Amygdala (tissue), 56 donors: ENCODE results near the gene NPPB.

Source experiments
- DNase-seq, 56 donors: peaks; one replicate each; lab custom pipeline; 2025; lab: John Stamatoyannopoulos, UW

Gene NPPB

DNA sequence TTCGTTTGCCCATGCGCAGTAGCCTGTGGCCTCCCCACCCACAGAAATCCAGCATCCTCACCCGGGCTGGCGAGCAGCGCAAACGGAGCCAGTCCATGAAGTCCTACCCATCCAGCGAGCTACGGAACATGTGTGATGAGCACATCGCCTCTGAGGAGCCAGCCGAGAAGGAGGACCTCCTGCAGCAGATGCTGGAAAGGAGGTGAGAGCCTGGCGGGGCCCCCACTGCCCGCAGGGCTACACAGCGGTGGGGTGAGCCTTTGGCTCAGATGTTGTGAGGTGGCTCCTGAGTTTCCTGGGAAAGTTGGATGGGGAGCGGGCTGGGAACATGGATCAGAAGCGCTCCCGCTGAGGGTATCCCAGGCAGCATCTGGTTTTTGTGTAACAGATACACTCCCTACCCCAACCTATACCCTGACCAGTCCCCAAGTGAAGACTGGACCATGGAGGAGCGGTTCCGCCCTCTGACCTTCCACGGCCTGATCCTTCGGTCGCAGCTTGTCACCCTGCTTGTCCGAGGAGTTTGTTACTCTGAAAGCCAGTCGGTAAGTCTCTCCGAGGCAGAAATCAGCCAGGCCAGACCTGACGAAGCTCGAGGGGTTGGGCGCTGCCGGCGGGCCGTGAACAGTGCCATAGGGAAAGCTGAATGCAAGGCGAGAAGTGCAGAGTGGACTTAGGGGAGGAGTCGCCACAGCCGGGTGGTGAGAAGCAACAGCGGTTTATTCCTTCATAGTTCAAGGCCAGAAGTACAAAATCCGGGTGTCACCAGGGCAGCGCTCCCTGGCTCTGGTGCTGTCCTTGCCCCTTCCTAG, 21.6 kb downstream of the NPPB start:
- DNase-seq, result no peak

DNA sequence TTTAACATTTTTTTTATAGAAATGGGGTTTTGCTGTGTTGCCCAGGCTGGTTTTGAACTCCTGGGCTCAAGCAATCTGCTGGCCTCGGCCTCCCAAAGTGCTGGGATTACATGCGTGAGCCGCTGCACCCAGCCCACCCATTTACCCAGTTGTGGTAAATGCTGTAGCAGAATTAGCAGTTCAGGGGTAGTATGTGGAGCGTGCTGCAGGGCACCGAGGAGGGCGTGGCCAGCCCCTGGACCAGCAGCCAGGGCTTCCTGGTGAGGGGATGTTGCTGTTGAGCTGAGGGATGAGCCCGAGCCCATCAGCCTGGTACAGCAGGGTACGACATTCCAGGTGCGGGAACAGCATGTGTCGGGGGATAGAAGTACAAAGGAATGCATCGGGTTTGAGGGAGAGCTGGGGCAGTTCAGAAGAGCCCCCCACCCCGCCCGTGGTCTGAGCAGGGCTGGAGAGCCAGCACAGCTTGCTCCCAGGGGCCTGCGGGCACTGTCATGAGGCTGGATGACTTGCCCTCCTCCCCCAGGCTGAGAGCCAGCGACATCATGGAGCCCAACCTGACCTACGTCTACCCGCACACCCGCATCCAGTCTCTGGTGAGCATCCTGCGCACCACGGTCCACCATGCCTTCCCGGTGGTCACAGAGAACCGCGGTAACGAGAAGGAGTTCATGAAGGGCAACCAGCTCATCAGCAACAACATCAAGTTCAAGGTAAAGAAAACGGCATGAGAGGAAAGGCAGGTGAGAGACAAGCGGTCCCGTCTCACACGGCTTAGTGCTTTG, 23.1 kb downstream of the NPPB start:
- no peak for DNase-seq

DNA sequence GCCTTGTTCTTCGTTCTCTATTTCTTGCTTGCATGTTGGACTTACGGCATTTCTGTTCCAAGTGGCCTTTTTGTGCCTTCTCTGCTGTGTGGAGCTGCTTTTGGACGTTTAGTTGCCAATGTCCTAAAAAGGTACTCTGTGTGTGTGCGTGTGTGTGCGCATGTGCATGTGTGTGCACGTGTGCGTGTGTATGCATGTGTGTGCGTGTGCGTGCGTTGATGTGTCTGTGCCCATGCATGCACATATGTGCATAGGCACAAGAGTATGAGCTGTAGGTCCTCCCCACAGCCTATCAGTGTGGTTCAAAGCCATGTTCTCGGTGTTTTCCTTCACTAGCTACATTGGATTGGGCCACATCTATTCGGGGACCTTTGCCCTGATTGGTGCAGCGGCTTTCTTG, 24.8 kb downstream of the NPPB start:
- no peak for DNase-seq

DNA sequence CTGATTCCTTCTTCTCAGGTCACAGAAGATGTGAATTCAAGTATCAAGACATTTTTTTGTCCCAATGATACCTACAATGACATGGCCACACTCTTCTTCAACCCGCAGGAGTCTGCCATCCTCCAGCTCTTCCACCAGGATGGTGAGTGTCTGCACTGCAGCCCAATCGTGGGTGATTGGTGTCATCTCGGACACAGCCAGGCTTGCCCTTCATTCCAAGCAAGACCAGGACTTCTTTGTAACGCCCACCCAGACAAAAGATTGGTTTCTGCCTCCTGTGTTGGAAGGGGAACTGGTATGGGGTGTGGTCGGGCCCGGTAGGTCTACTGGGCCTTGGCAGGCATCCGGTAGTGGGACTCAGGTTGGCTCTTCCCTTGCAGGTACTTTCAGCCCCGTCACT, 25.2 kb downstream of the NPPB start:
- DNase-seq, result no peak

DNA sequence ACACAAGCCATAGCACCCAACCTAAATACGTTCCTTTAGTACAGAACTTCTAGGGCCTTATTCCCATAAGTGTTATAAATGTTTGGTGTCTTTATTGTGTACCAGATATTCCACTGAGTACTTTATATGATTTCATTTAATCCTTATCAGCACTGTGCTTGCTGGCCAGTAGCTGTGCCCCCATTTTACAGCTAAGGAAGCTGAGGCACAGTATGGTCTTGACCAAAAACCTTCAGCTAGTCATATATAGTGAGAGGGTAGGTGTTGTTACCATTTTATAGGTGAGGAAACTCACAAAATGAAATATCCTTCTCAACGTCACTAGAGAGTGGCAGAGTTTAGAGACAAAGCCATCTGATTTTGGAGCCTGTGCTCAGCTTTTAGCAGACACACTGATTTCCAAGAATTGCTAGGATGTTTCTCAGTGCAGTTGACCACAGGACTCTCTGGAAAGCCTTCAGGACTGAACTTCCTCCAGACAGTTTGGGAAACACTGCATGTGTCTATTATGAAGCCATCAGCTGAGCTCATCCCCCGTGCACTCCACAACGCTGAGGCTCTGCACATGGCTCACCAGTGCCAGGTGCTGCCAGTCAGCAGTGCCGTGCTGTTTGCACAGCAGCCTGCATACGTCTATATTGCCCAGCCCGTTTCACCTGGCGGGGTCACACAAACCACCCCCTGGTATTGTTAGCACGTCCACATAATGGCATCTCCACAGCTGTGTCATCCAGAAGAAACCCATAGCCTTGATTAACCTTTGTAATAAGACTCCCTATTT, 26.6 kb downstream of the NPPB start:
- no peak for DNase-seq

DNA sequence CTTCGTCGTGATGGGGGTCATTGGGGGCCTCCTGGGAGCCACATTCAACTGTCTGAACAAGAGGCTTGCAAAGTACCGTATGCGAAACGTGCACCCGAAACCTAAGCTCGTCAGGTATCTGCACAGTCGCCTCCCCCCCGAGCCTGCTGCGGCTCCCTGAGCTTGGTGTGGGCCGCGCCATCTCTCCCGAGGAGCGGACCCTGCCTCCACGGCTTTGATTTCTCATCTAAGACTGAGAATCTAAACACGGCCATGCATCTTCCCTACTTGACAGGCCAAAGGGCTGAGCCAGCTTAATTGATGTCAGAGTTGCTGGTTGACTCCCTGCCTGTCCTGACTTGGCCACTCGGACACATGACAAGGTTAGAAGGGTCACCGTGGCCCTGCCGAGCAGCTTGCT, 30.2 kb downstream of the NPPB start:
- DNase-seq, result no peak

DNA sequence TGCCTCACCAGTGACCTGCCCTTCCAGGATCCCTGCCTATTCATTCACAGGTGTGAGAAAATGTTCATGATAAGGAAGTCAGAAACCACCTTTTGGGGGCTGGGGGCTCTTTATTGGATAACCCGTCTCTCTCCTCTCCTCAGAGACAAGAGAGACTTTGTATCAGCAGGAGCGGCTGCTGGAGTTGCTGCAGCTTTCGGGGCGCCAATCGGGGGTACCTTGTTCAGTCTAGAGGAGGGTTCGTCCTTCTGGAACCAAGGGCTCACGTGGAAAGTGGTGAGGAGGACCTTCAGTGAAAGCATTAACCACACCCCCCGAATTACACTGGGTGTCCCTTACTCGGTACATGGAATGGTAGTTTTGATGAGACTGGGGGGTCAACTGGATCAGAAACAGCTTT, 31.8 kb downstream of the NPPB start:
- no peak for DNase-seq

DNA sequence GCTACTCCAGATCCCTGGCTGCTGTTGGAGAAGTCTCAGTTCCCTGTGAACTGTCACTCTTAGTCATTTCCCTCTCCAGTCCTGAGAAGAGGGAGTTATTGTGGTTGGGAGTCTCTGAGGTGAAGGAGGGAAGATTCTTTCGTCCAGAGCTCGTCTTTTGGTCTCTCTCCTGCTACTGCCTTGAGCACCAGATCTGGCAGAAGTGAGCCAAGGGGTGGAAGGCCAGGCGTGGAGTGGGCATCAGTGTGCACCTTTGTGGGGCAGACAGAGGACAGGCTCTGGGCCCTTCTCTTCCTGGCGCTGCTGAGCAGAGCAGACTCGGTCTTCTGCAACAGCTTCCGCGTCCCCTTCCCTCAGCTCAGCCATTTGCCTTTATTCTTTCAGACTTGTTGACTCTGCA, 33.6 kb downstream of the NPPB start:
- no peak for DNase-seq

DNA sequence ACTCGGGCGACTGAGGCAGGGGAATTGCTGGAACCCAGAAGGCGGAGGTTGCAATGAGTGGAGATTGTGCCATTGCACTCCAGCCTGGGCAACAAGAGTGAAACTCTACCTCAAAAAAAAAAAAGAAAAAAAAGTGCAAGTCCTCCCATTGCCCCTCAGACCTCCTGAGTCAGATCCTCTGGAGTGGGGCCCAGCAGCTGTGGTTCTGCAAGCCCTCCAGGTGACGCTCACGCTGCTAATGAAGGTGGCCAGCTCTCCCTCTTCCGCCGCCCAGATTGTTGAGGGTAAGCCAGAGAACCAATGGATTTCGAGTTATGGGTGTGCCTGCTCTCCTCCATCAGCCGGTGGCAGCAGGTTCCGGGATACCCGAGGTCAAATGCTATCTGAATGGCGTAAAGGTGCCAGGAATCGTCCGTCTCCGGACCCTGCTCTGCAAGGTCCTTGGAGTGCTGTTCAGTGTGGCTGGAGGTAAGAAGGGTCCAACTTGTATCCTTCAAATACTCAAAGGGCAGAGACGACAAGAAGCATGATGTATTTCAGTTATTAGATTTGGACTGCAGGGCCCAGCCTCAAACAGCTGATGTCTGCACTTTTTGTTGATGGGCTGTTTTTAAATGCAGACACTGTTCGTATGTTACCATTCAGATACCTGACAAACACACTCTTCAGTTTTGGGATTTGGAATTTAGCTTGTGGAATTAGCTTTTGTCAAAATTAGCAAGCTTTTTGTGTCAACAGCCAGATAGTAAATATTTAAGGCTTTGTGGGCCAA, 35.2 kb downstream of the NPPB start:
- no peak for DNase-seq

DNA sequence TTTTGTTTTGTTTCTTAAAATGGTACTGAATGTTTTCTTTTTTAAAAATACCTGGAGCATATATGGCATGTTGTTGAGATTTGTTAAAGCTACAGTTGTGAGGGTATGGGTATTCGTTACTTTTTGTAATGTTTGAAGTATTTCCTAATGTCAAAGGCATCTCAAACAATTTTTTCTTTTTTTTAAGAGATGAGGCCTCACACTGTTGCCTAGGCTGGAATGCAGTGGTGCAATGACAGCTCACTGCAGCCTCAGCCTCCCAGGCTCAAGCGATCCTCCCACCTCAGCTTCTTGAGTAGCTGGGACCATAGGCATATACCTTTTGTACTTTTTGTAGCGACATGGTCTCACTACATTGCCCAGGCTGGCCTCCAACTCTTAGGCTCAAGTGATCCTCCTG, 36.7 kb downstream of the NPPB start:
- no peak for DNase-seq

DNA sequence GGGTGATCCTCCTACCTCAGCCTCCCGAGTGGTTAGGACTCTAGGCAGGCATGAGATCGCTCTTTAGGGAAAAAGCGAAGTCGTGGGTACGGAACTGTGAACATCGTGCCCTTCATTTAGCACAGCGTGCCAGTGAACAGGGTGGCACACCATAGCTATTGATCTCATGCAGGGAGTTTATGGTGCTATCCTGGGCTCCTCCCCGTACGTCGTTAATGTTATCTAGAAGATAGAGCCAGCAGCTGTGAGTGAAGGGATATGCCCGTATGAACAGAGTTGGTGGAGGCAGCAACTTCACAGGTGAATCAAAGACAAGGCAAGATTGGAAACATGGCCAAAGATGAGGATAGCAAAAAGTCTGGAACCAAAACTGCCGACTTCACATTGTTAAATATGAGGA, 41.6 kb downstream of the NPPB start:
- DNase-seq, result no peak

DNA sequence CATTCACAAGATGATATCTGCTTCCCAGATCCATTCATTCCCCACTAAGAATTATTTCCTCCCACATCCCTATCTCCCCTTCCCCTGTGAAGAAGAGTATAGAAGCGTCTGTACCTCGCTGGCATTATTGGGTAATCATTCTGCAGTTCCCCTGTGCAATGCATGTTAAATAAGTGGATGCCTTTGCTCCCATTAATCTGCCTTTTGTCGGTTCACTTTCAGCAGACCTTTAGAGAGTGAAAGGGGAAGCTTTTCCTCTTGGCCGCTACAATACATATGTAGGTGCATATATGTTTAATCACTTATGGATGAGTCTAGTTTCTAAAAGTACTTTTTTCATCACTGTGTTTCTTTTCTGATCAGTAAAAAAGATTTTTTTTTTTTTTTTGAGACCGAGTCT, 45.7 kb downstream of the NPPB start:
- DNase-seq, result no peak
